ENCODE data around the gene DDX5. TPM values are rescaled to one million over a fixed set of nuclear protein-coding genes. Genes with fewer than 3 reads are reported as not detected.

Gene DDX5
- total and polyA plus RNA-seq, 2 experiments from 2014 or later: 241 to 643 TPM

GRCh38 chr17:64538508-64539130, 32.5 kb upstream of the DDX5 start:
- Histone ChIP-seq H3K36me3 (ENCODE audit: low read depth) (peaks cover 91% of the 10 kb centered on the region), H3K79me2 (ENCODE audit: insufficient read depth) (peaks cover 65% of the 10 kb centered on the region), H3K27ac (peak overlapping the region; percentile 35), H3K9me2 (ENCODE audit: insufficient read depth) (no peaks in the 10 kb centered on the region), H3K9ac (no peak overlapping the region), H4K20me1 (ENCODE audit: insufficient read depth) (no peaks in the 10 kb centered on the region), H3K4me1 (ENCODE audit: insufficient read depth) (no peaks in the 10 kb centered on the region), H3F3A (ENCODE audit: insufficient read depth) (peaks cover 97% of the 10 kb centered on the region), H3K4me2 (ENCODE audit: unreplicated experiment) (no peak overlapping the region), H3K27me3 (replicated peaks; ENCODE audit: insufficient read depth) (no peaks in the 10 kb centered on the region), H3K9me3 (ENCODE audit: low read depth) (no peaks in the 10 kb centered on the region), H3K4me3 (no peak overlapping the region), H2AFZ (no peak overlapping the region)
- TF ChIP-seq EZH2phosphoT487 (IDR thresholded peaks at IDR 0.05; ENCODE audit: insufficient read depth, low read depth): no peak
- TF ChIP-seq EZH2 (IDR thresholded peaks at IDR 0.05; ENCODE audit: insufficient read depth, poor library complexity, severe bottlenecking): no peak
- 74 to 81% methylated on average over 7 of the region's 7 CpGs for WGBS, 2 experiments (ENCODE audit: low coverage in 1 of 2, low lambda C conversion rate in 2 of 2, missing lambda C conversion rate in 2 of 2)
- DNase-seq: no peak
- in situ Hi-C loops (cut with MboI): no loop called here

GRCh38 chr17:64537488-64537887, 31.4 kb upstream of the DDX5 start:
- no peaks in the 10 kb centered on the region for H3K9me3 ChIP-seq (ENCODE audit: low read depth)
- peaks cover 91% of the 10 kb centered on the region for H3K36me3 ChIP-seq (ENCODE audit: low read depth)
- no peaks in the 10 kb centered on the region for H3K27me3 ChIP-seq (replicated peaks; ENCODE audit: insufficient read depth)
- no peak for TF ChIP-seq EZH2 (IDR thresholded peaks at IDR 0.05; ENCODE audit: insufficient read depth, poor library complexity, severe bottlenecking)
- no peak for TF ChIP-seq EZH2phosphoT487 (IDR thresholded peaks at IDR 0.05; ENCODE audit: insufficient read depth, low read depth)
- H3K4me1 ChIP-seq (ENCODE audit: insufficient read depth): no peaks in the 10 kb centered on the region
- no peak overlapping the region for H3K9ac ChIP-seq
- H3F3A ChIP-seq (ENCODE audit: insufficient read depth): peaks cover 98% of the 10 kb centered on the region
- no peak overlapping the region for H2AFZ ChIP-seq
- no peaks in the 10 kb centered on the region for H3K9me2 ChIP-seq (ENCODE audit: insufficient read depth)
- H3K4me3 ChIP-seq: no peak overlapping the region
- no peaks in the 10 kb centered on the region for H4K20me1 ChIP-seq (ENCODE audit: insufficient read depth)
- H3K79me2 ChIP-seq (ENCODE audit: insufficient read depth): peaks cover 54% of the 10 kb centered on the region
- H3K27ac ChIP-seq: 0 out of 2 replicates have a peak overlapping the region, but pooled peaks have one; percentile 31
- WGBS, 2 experiments (ENCODE audit: low coverage in 1 of 2, low lambda C conversion rate in 2 of 2, missing lambda C conversion rate in 2 of 2): 92 to 95% methylated on average over 3 to 5 of the region's 5 CpGs
- DNase-seq: no peak
- in situ Hi-C loops (cut with MboI): no loop called here
- H3K4me2 ChIP-seq (ENCODE audit: unreplicated experiment): no peak overlapping the region

- H3K4me2 ChIP-seq (ENCODE audit: unreplicated experiment): no peak overlapping the region
- no peaks in the 10 kb centered on the region for H3K27me3 ChIP-seq (replicated peaks; ENCODE audit: insufficient read depth)
- H3K9me2 ChIP-seq (ENCODE audit: insufficient read depth): no peaks in the 10 kb centered on the region
- no peak overlapping the region for H3K4me3 ChIP-seq
- DNase-seq: no peak
- no peaks in the 10 kb centered on the region for H3K9me3 ChIP-seq (ENCODE audit: low read depth)
- H3F3A ChIP-seq (ENCODE audit: insufficient read depth): peaks cover 98% of the 10 kb centered on the region
- H3K79me2 ChIP-seq (ENCODE audit: insufficient read depth): peaks cover 48% of the 10 kb centered on the region
- H3K36me3 ChIP-seq (ENCODE audit: low read depth): peaks cover 91% of the 10 kb centered on the region
- H3K27ac ChIP-seq: 0 out of 2 replicates have a peak overlapping the region, but pooled peaks have one; percentile 31
- no peak overlapping the region for H2AFZ ChIP-seq
- no peaks in the 10 kb centered on the region for H3K4me1 ChIP-seq (ENCODE audit: insufficient read depth)
- WGBS, 2 experiments (ENCODE audit: low coverage in 1 of 2, low lambda C conversion rate in 2 of 2, missing lambda C conversion rate in 2 of 2): 91 to 98% methylated on average over 2 of the region's 2 CpGs
- no peak overlapping the region for H3K9ac ChIP-seq
- no peaks in the 10 kb centered on the region for H4K20me1 ChIP-seq (ENCODE audit: insufficient read depth)
- in situ Hi-C loops (cut with MboI): no loop called here
- TF ChIP-seq EZH2phosphoT487 (IDR thresholded peaks at IDR 0.05; ENCODE audit: insufficient read depth, low read depth) (no peak), EZH2 (IDR thresholded peaks at IDR 0.05; ENCODE audit: insufficient read depth, poor library complexity, severe bottlenecking) (no peak)
Observed at GRCh38 chr17:64536913-64537312, 30.8 kb upstream of the DDX5 start.

GRCh38 chr17:64535357-64535756, 29.3 kb upstream of the DDX5 start:
- Histone ChIP-seq H3F3A (ENCODE audit: insufficient read depth) (peaks cover 100% of the 10 kb centered on the region), H3K27me3 (replicated peaks; ENCODE audit: insufficient read depth) (no peaks in the 10 kb centered on the region), H3K9me2 (ENCODE audit: insufficient read depth) (no peaks in the 10 kb centered on the region), H3K9me3 (ENCODE audit: low read depth) (no peaks in the 10 kb centered on the region), H3K79me2 (ENCODE audit: insufficient read depth) (peaks cover 36% of the 10 kb centered on the region), H2AFZ (no peak overlapping the region), H3K4me3 (no peak overlapping the region), H3K27ac (peak overlapping the region; percentile 31), H3K4me2 (ENCODE audit: unreplicated experiment) (no peak overlapping the region), H3K36me3 (ENCODE audit: low read depth) (peaks cover 94% of the 10 kb centered on the region), H4K20me1 (ENCODE audit: insufficient read depth) (no peaks in the 10 kb centered on the region), H3K9ac (no peak overlapping the region), H3K4me1 (ENCODE audit: insufficient read depth) (no peaks in the 10 kb centered on the region)
- TF ChIP-seq EZH2 (IDR thresholded peaks at IDR 0.05; ENCODE audit: insufficient read depth, poor library complexity, severe bottlenecking) (no peak), EZH2phosphoT487 (IDR thresholded peaks at IDR 0.05; ENCODE audit: insufficient read depth, low read depth) (no peak)
- 79 to 85% methylated on average over 6 of the region's 6 CpGs for WGBS, 2 experiments (ENCODE audit: low coverage in 1 of 2, low lambda C conversion rate in 2 of 2, missing lambda C conversion rate in 2 of 2)
- in situ Hi-C loops (cut with MboI): no loop called here
- DNase-seq: no peak

Measured in GM23248 (cell line).